Naive B cell (primary cell): Measurements from ENCODE around the gene SH3TC1. TPM values are rescaled to one million over a fixed set of nuclear protein-coding genes. Genes with fewer than 3 reads are reported as not detected.
A peak's percentile ranks its signal among the peaks of the same experiment; 100 is the strongest.

ENCODE experiments used
- ATAC-seq, 2 donors: fragments of 150-1000 bp; cut with Tn5 transposase; 2 replicates each; pipeline ENCODE4 v1.10.0; 2021; ENCODE audit warnings: low read depth in 2 of 2, mild to moderate bottlenecking in 2 of 2, moderate library complexity in 2 of 2
- DNase-seq: peaks from one replicate; pipeline ENCODE4 v3.0.0; 2022
- H3K27ac Mint-ChIP-seq, 6 donors: one replicate each; pipeline ENCODE4 v1.8.0; 2020 to 2022; ENCODE audit warnings: mild to moderate bottlenecking in 6 of 6, mixed read lengths in 6 of 6, moderate library complexity in 5 of 6, inconsistent platforms in 2 of 6
- H3K27me3 Mint-ChIP-seq, 3 donors: one replicate each; pipeline ENCODE4 v1.8.0; 2021 to 2022; ENCODE audit warnings: mixed read lengths in 3 of 3, mild to moderate bottlenecking in 1 of 3
- H3K36me3 Mint-ChIP-seq, 2 donors: one replicate each; pipeline ENCODE4 v1.8.0; 2020 to 2022; ENCODE audit warnings: mixed read lengths in 2 of 2, inconsistent platforms in 1 of 2, mild to moderate bottlenecking in 1 of 2
- H3K4me1 Mint-ChIP-seq, 3 donors: one replicate each; pipeline ENCODE4 v1.8.0; 2020 to 2022; ENCODE audit warnings: mixed read lengths in 3 of 3, inconsistent platforms in 1 of 3, mild to moderate bottlenecking in 1 of 3, moderate library complexity in 1 of 3
- H3K4me3 Mint-ChIP-seq, 8 donors: one replicate each; pipeline ENCODE4 v1.8.0; 2020 to 2022; ENCODE audit warnings: mild to moderate bottlenecking in 8 of 8, mixed read lengths in 8 of 8, moderate library complexity in 8 of 8, inconsistent platforms in 2 of 8
- H3K9me3 Mint-ChIP-seq, 7 donors: one replicate each; pipeline ENCODE4 v1.8.0; 2020 to 2022; ENCODE audit warnings: mixed read lengths in 7 of 7, mild to moderate bottlenecking in 5 of 7, inconsistent platforms in 2 of 7, moderate library complexity in 1 of 7
- polyA plus RNA-seq, 6 donors: library from polyadenylated mRNA; unstranded; fragments of 300-500 nt; fragmentation: Illumina TruSeq; gene quantifications; one replicate each; pipeline ENCODE4 v1.2.3, GENCODE V29; 2021; ENCODE audit warnings: low read depth in 6 of 6

SH3TC1 gene
- polyA plus RNA-seq, 6 donors from 2014 or later = 24.1 to 64.3 (median 37.5) TPM

- no peak overlapping the region for H3K4me3 Mint-ChIP-seq
- no peaks in the 10 kb centered on the region for H3K9me3 Mint-ChIP-seq
- no peaks in the 10 kb centered on the region for H3K36me3 Mint-ChIP-seq
- peaks cover 3 to 7% (median 4%) of the 10 kb centered on the region in 3 donors for H3K4me1 Mint-ChIP-seq
- peak overlapping the region in 1 of 6 donors; percentile 42 for H3K27ac Mint-ChIP-seq
- DNase-seq = no peak
- H3K27me3 Mint-ChIP-seq = peaks cover 5 to 17% (median 10%) of the 10 kb centered on the region in 3 donors
- no peak for ATAC-seq
Observed at GRCh38 chr4:8278421-8279287, 79.6 kb downstream of the SH3TC1 start.

GRCh38 chr4:8279321-8280157 is 80.4 kb downstream of the SH3TC1 start:
- ATAC-seq (no peak), DNase-seq (no peak)
- Mint-ChIP-seq H3K9me3 (no peaks in the 10 kb centered on the region), H3K27ac (peak overlapping the region in 1 of 6 donors; percentile 18), H3K4me3 (no peak overlapping the region), H3K36me3 (no peaks in the 10 kb centered on the region), H3K4me1 (peaks cover 3 to 7% (median 4%) of the 10 kb centered on the region in 3 donors), H3K27me3 (peaks cover 1 to 8% (median 5%) of the 10 kb centered on the region in 3 donors)

- peaks cover 0 to 6% (median 2%) of the 10 kb centered on the region in 3 donors for H3K27me3 Mint-ChIP-seq
- no peak for DNase-seq
- H3K4me3 Mint-ChIP-seq = no peak overlapping the region
- H3K27ac Mint-ChIP-seq = peak overlapping the region in 1 of 6 donors; percentile 18
- no peaks in the 10 kb centered on the region for H3K9me3 Mint-ChIP-seq
- no peaks in the 10 kb centered on the region for H3K36me3 Mint-ChIP-seq
- peaks cover 3 to 7% (median 4%) of the 10 kb centered on the region in 3 donors for H3K4me1 Mint-ChIP-seq
- ATAC-seq = no peak
Observed at GRCh38 chr4:8280158-8280875, 81.2 kb downstream of the SH3TC1 start.

GRCh38 chr4:8280876-8281440 is 81.9 kb downstream of the SH3TC1 start:
- H3K27ac Mint-ChIP-seq = no peak overlapping the region
- no peaks in the 10 kb centered on the region for H3K9me3 Mint-ChIP-seq
- DNase-seq = no peak
- no peak overlapping the region for H3K4me3 Mint-ChIP-seq
- no peak for ATAC-seq
- peaks cover 3 to 7% (median 4%) of the 10 kb centered on the region in 3 donors for H3K4me1 Mint-ChIP-seq
- peaks cover 0 to 5% (median 0%) of the 10 kb centered on the region in 3 donors for H3K27me3 Mint-ChIP-seq
- no peaks in the 10 kb centered on the region for H3K36me3 Mint-ChIP-seq

GRCh38 chr4:8281519-8282133 is 82.5 kb downstream of the SH3TC1 start:
- peaks cover 3 to 7% (median 4%) of the 10 kb centered on the region in 3 donors for H3K4me1 Mint-ChIP-seq
- no peak overlapping the region for H3K27ac Mint-ChIP-seq
- no peak for ATAC-seq
- no peaks in the 10 kb centered on the region for H3K27me3 Mint-ChIP-seq
- H3K4me3 Mint-ChIP-seq = no peak overlapping the region
- no peaks in the 10 kb centered on the region for H3K9me3 Mint-ChIP-seq
- DNase-seq = no peak
- H3K36me3 Mint-ChIP-seq = no peaks in the 10 kb centered on the region

GRCh38 chr4:8282134-8282641 is 83.1 kb downstream of the SH3TC1 start:
- Mint-ChIP-seq H3K27me3 (no peaks in the 10 kb centered on the region), H3K9me3 (no peaks in the 10 kb centered on the region), H3K4me1 (peaks cover 3 to 7% (median 4%) of the 10 kb centered on the region in 3 donors), H3K36me3 (no peaks in the 10 kb centered on the region), H3K27ac (no peak overlapping the region), H3K4me3 (no peak overlapping the region)
- ATAC-seq (no peak), DNase-seq (no peak)

GRCh38 chr4:8282742-8283141 is 83.7 kb downstream of the SH3TC1 start:
- no peak overlapping the region for H3K4me3 Mint-ChIP-seq
- H3K9me3 Mint-ChIP-seq = no peaks in the 10 kb centered on the region
- peaks cover 3 to 7% (median 4%) of the 10 kb centered on the region in 3 donors for H3K4me1 Mint-ChIP-seq
- peak overlapping the region in 1 of 6 donors; percentile 9 for H3K27ac Mint-ChIP-seq
- no peaks in the 10 kb centered on the region for H3K36me3 Mint-ChIP-seq
- H3K27me3 Mint-ChIP-seq = no peaks in the 10 kb centered on the region
- DNase-seq (no peak), ATAC-seq (no peak)

- Mint-ChIP-seq H3K4me3 (no peak overlapping the region), H3K9me3 (no peaks in the 10 kb centered on the region), H3K4me1 (peaks cover 3 to 7% (median 4%) of the 10 kb centered on the region in 3 donors), H3K27me3 (no peaks in the 10 kb centered on the region), H3K27ac (peak overlapping the region in 1 of 6 donors; percentile 9), H3K36me3 (no peaks in the 10 kb centered on the region)
- DNase-seq (no peak), ATAC-seq (no peak)
Observed at GRCh38 chr4:8283161-8283560, 84.1 kb downstream of the SH3TC1 start.

GRCh38 chr4:8283631-8284121 is 84.6 kb downstream of the SH3TC1 start:
- DNase-seq (no peak), ATAC-seq (no peak)
- H3K27ac Mint-ChIP-seq = no peak overlapping the region
- no peaks in the 10 kb centered on the region for H3K9me3 Mint-ChIP-seq
- H3K4me3 Mint-ChIP-seq = no peak overlapping the region
- H3K27me3 Mint-ChIP-seq = no peaks in the 10 kb centered on the region
- no peaks in the 10 kb centered on the region for H3K36me3 Mint-ChIP-seq
- peaks cover 3 to 7% (median 4%) of the 10 kb centered on the region in 3 donors for H3K4me1 Mint-ChIP-seq

GRCh38 chr4:8284391-8284790 is 85.3 kb downstream of the SH3TC1 start:
- Mint-ChIP-seq H3K27me3 (no peaks in the 10 kb centered on the region), H3K9me3 (no peaks in the 10 kb centered on the region), H3K4me3 (no peak overlapping the region), H3K27ac (no peak overlapping the region), H3K4me1 (peaks cover 0 to 4% (median under 1%) of the 10 kb centered on the region in 3 donors), H3K36me3 (no peaks in the 10 kb centered on the region)
- ATAC-seq (no peak), DNase-seq (no peak)

GRCh38 chr4:8285143-8285975 is 86.3 kb downstream of the SH3TC1 start:
- Mint-ChIP-seq H3K9me3 (no peaks in the 10 kb centered on the region), H3K36me3 (no peaks in the 10 kb centered on the region), H3K4me3 (no peak overlapping the region), H3K27ac (no peak overlapping the region), H3K27me3 (no peaks in the 10 kb centered on the region), H3K4me1 (peaks cover under 1 to 4% (median 2%) of the 10 kb centered on the region in 3 donors)
- DNase-seq = no peak
- ATAC-seq = no peak
